SHP77 (cell line): ENCODE measurements around the gene TEX261.
"Not testable (repeated sequence)": the region's sequence is repeated elsewhere in the genome, so short reads cannot be mapped to it uniquely, and the experiment has no call there.

Experiments used
- DNase-seq, 2 experiments: peaks; one replicate each; lab custom pipeline; 2025; lab: John Stamatoyannopoulos, UW

The TEX261 gene

GRCh38 chr2:70994699-70995425, at the start of gene TEX261:
TEX261 (minus strand) TSS chr2:70994873; CDS start chr2:70994757, 116 bp downstream.
- DNase-seq, result peak; percentile 70 to 83

- DNase-seq, result peak in 1 of 2 experiments; percentile 9
These were observed 49.1 kb upstream of the TEX261 start for GRCh38 chr2:71043531-71044407.

- no peak for DNase-seq
These were observed 47.6 kb upstream of the TEX261 start for GRCh38 chr2:71042287-71042686.

- not testable (repeated sequence) for DNase-seq
These were observed 41.6 kb upstream of the TEX261 start for GRCh38 chr2:71036296-71036695.

- DNase-seq, result not testable (repeated sequence)
These were observed 29.0 kb upstream of the TEX261 start for GRCh38 chr2:71023553-71024243.

GRCh38 chr2:71021394-71021793, 26.7 kb upstream of the TEX261 start:
- DNase-seq, result not testable (repeated sequence)

GRCh38 chr2:71019989-71020388, 25.3 kb upstream of the TEX261 start:
- not testable (repeated sequence) for DNase-seq

GRCh38 chr2:71018625-71019024, 24.0 kb upstream of the TEX261 start:
- DNase-seq, result no peak

GRCh38 chr2:71011786-71012185, 17.1 kb upstream of the TEX261 start:
- DNase-seq, result not testable (repeated sequence)

GRCh38 chr2:71008342-71008741, 13.7 kb upstream of the TEX261 start:
- DNase-seq, result no peak

- DNase-seq, result no peak
These were observed 12.5 kb upstream of the TEX261 start for GRCh38 chr2:71006955-71007799.

GRCh38 chr2:71006323-71006722, 11.7 kb upstream of the TEX261 start:
- DNase-seq, result no peak

- DNase-seq, result no peak
These were observed 10.9 kb upstream of the TEX261 start for GRCh38 chr2:71005271-71006202.

- DNase-seq, result no peak
These were observed 10.2 kb upstream of the TEX261 start for GRCh38 chr2:71004857-71005256.

- no peak for DNase-seq
These were observed 9.5 kb upstream of the TEX261 start for GRCh38 chr2:71003966-71004755.

GRCh38 chr2:71003396-71003795, 8.7 kb upstream of the TEX261 start:
- no peak for DNase-seq

GRCh38 chr2:71001981-71002570, 7.4 kb upstream of the TEX261 start:
- no peak for DNase-seq

- no peak for DNase-seq
These were observed 6.9 kb upstream of the TEX261 start for GRCh38 chr2:71001592-71001927.
